DOHH2 (cell line): ENCODE data around the gene TNFRSF4.

Source experiments
- H3F3A ChIP-seq: fragments of 200-600 bp; sonication (generic), shearing (Covaris generic); 2 replicates; pipeline ENCODE4 v1.6.0; 2016; ENCODE audit warnings: antibody characterized with exemption, mild to moderate bottlenecking; ENCODE audit not compliant: control insufficient read depth, insufficient read depth
- H3K27ac ChIP-seq: fragments of 200-600 bp; sonication (generic); 2 replicates; pipeline ENCODE4 v1.5.1; 2014; ENCODE audit warnings: low read depth, mild to moderate bottlenecking, low read length, moderate library complexity
- H3K27me3 ChIP-seq: fragments of 200-600 bp; sonication (generic); 2 replicates; pipeline ENCODE4 v1.6.1; 2014; ENCODE audit warnings: mild to moderate bottlenecking, low read length, mixed read lengths; ENCODE audit not compliant: control insufficient read depth
- H3K36me3 ChIP-seq: fragments of 200-600 bp; sonication (generic); 2 replicates; pipeline ENCODE4 v1.6.1; 2014; ENCODE audit warnings: mild to moderate bottlenecking, low read length, moderate library complexity, mixed read lengths; ENCODE audit not compliant: control insufficient read depth
- H3K4me1 ChIP-seq: fragments of 200-600 bp; sonication (generic); 2 replicates; pipeline ENCODE4 v1.6.1; 2014; ENCODE audit warnings: mild to moderate bottlenecking, low read length, mixed read lengths; ENCODE audit not compliant: control insufficient read depth
- H3K4me2 ChIP-seq: fragments of 200-600 bp; sonication (generic); 2 replicates; pipeline ENCODE4 v1.6.0; 2014; ENCODE audit warnings: mild to moderate bottlenecking, low read length, moderate library complexity
- H3K4me3 ChIP-seq: fragments of 200-600 bp; sonication (generic); 2 replicates; pipeline ENCODE4 v1.5.1; 2014; ENCODE audit warnings: mild to moderate bottlenecking, low read length, mixed read lengths
- H3K79me2 ChIP-seq: fragments of 200-600 bp; sonication (generic); 2 replicates; pipeline ENCODE4 v1.6.1; 2014; ENCODE audit warnings: mild to moderate bottlenecking, low read length, mixed read lengths; ENCODE audit not compliant: control insufficient read depth
- H3K9me2 ChIP-seq: fragments of 200-600 bp; sonication (generic); replicated peaks from 2 replicates; pipeline ENCODE4 v1.6.1; 2014; ENCODE audit warnings: mild to moderate bottlenecking, low read length, mixed read lengths; ENCODE audit not compliant: control insufficient read depth
- H3K9me3 ChIP-seq: fragments of 200-600 bp; sonication (generic); 2 replicates; pipeline ENCODE4 v1.6.1; 2014; ENCODE audit warnings: antibody characterized with exemption, low read length, mixed read lengths; ENCODE audit not compliant: control insufficient read depth, insufficient read depth
- H4K20me1 ChIP-seq: fragments of 200-600 bp; sonication (generic); 2 replicates; pipeline ENCODE4 v1.6.0; 2014; ENCODE audit warnings: low read depth, mild to moderate bottlenecking, antibody characterized with exemption, low read length, moderate library complexity; ENCODE audit not compliant: control insufficient read depth, insufficient read depth
- EZH2phosphoT487 ChIP-seq: fragments of 200-600 bp; sonication (generic); IDR thresholded peaks from 2 replicates; pipeline ENCODE4 v1.6.1; 2017; ENCODE audit warnings: borderline replicate concordance, mild to moderate bottlenecking, antibody characterized with exemption, low read length, moderate library complexity, mixed read lengths
- TF ChIP-seq, protein P1 (sequence below): fragments of 200-600 bp; sonication (generic); IDR thresholded peaks from one replicate; pipeline ENCODE4 v1.5.1; 2014; ENCODE audit warnings: antibody characterized with exemption, mild to moderate bottlenecking, low read depth, low read length; ENCODE audit not compliant: poor library complexity, severe bottlenecking

The TNFRSF4 gene

DNA sequence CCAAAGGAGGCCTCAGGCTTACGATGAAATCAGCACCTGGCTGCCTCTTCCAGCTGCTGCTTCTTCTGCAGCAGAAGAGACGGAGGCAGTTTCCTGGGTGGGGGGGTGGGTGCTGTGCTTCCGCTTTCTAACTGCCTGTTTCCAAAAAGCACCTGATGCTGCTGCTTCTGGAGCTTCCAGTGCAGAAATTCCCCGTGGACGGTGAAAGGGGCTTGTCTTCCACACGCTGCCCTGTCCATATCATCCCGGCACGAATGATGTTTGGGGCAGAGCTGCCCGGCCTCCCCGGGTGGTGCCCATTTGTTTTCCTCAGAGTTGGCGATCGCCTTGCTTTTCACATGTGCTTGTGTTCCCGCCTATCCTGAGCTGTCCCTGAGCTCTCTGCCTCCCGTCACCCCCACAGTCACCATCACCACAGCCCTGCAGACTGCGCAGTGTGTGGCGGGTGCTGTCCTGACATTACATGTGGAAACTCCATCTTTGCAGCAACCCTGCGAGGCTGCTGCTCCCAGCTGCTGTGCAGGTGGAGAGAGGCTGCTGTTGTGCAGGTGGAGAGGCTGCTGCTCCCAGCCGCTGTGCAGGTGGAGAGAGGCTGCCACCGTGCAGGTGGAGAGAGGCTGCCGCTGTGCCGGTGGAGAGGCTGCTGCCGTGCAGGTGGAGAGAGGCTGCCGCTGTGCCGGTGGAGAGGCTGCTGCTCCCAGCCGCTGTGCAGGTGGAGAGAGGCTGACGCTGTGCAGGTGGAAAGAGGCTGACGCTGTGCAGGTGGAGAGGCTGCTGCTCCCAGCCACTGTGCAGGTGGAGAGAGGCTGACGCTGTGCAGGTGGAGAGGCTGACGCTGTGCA lies 38.5 kb downstream of the TNFRSF4 start:
- Histone ChIP-seq H3K27ac (no peak overlapping the region), H3K9me3 (peaks cover 11% of the 10 kb centered on the region; the same call in 1 of the 2 replicates), H3K4me3 (no peak overlapping the region), H3K27me3 (peaks cover 43% of the 10 kb centered on the region), H3K79me2 (no peaks in the 10 kb centered on the region), H3K4me2 (0 out of 2 replicates have a peak overlapping the region, but pooled peaks have one; percentile 24), H4K20me1 (no peaks in the 10 kb centered on the region), H3K36me3 (no peaks in the 10 kb centered on the region), H3K4me1 (peaks cover 39% of the 10 kb centered on the region), H3K9me2 (no peaks in the 10 kb centered on the region), H3F3A (no peaks in the 10 kb centered on the region)
- TF ChIP-seq, protein P1, sequence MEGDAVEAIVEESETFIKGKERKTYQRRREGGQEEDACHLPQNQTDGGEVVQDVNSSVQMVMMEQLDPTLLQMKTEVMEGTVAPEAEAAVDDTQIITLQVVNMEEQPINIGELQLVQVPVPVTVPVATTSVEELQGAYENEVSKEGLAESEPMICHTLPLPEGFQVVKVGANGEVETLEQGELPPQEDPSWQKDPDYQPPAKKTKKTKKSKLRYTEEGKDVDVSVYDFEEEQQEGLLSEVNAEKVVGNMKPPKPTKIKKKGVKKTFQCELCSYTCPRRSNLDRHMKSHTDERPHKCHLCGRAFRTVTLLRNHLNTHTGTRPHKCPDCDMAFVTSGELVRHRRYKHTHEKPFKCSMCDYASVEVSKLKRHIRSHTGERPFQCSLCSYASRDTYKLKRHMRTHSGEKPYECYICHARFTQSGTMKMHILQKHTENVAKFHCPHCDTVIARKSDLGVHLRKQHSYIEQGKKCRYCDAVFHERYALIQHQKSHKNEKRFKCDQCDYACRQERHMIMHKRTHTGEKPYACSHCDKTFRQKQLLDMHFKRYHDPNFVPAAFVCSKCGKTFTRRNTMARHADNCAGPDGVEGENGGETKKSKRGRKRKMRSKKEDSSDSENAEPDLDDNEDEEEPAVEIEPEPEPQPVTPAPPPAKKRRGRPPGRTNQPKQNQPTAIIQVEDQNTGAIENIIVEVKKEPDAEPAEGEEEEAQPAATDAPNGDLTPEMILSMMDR = no peak
- no peak for TF ChIP-seq EZH2phosphoT487

DNA sequence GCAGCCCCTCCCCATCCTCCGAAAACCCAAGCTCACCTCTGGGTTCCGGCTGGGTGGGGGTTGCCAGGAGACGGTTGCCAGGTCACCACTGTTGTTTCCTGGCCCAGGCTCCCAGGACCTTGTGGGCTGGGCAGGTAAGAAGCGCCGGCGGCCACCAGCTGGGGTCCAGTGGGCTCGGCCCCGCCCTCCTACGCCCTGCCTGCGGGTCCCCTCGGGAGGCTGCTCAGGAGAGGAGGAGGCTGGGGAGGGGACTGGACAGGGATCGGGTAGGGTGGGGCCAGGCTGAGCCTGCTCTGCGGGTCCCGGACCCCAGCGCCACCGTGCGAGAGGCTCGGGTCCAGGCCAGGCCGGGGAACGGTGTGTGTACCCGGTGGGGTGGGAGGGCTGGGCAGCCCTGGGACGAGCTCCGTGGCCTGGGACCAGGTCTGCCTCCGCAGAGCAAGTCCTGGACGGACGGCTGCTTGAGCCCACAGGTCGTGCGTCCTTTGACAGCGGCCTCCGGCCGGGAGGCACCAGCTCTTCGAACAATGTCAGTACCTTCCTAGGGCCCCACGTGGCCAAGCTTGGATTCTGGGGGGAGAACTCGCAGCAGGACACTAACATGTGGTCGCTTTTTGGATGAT lies 40.0 kb downstream of the TNFRSF4 start, which contains the start of gene TTLL10:
TTLL10 (plus strand) TSS at position 88 of the 623 bp plus-strand sequence. CDS start 5,336 bp downstream, outside the sequence.
- H3F3A ChIP-seq = no peaks in the 10 kb centered on the region
- no peak within 1 kb of the TSS for H3K4me3 ChIP-seq
- no peaks in the 10 kb centered on the region for H3K9me2 ChIP-seq
- H3K4me2 ChIP-seq = no peak within 1 kb of the TSS
- H3K27me3 ChIP-seq = peaks cover 52% of the 10 kb centered on the region
- peaks cover 11% of the 10 kb centered on the region; the same call in 1 of the 2 replicates for H3K9me3 ChIP-seq
- no peak within 1 kb of the TSS for H3K27ac ChIP-seq
- H3K4me1 ChIP-seq = peaks cover 47% of the 10 kb centered on the region
- H3K79me2 ChIP-seq = no peaks in the 10 kb centered on the region
- no peaks in the 10 kb centered on the region for H4K20me1 ChIP-seq
- H3K36me3 ChIP-seq = no peaks in the 10 kb centered on the region
- TF ChIP-seq EZH2phosphoT487 = no peak
- TF ChIP-seq, protein P1 = no peak

DNA sequence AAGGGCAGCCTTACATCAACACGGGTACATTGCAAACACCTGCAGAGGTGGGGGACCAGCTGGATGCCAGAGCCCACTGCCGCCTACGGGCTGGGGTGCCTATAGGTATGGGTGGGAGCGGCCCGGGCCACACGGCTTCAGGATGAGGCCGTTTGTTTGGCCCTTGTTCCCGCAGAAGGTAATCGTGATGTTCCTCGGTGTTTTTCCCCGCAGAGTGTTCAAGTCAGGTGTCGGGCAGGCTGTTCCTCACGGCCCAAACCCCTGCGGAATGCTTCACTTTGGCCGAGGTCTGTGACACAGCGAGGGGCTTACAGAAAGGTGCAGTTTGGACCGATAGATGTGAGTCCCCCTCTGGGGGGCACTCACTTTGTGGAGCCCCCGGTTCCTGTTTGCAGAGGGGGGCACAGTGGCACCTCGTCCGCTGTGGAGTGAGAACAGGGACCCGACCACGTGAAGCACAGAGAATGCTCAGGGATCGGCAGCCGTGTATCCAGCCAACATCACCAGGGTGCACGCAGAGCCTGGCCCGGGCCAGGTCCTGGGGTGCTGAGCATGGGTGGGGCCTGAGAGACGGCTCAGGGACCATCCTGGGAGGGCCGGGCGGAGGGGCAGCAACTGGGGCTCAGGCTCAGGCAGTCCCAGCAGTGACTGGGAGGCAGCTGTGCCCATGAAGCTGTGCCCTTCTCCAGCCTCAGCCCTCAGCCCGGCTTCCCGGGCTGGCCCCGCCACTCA lies 40.7 kb downstream of the TNFRSF4 start:
- Histone ChIP-seq H3K27ac (no peak overlapping the region), H3K9me3 (peaks cover 11% of the 10 kb centered on the region; the same call in 1 of the 2 replicates), H3K4me2 (no peak overlapping the region), H3K4me3 (no peak overlapping the region), H3K9me2 (no peaks in the 10 kb centered on the region), H4K20me1 (no peaks in the 10 kb centered on the region), H3F3A (no peaks in the 10 kb centered on the region), H3K36me3 (no peaks in the 10 kb centered on the region), H3K27me3 (peaks cover 59% of the 10 kb centered on the region), H3K4me1 (peaks cover 47% of the 10 kb centered on the region), H3K79me2 (no peaks in the 10 kb centered on the region)
- TF ChIP-seq, protein P1 = no peak
- no peak for TF ChIP-seq EZH2phosphoT487
